Testis (tissue), 2 donors: ENCODE data around the gene AKNA.

Source experiments
- CTCF ChIP-seq, 3 experiments: fragments of 450-650 bp in 2 of 3; fragments of 200-600 bp in 1 of 3; sonication (generic) in 1 of 3; IDR thresholded peaks; one replicate each; pipeline ENCODE4 v1.5.1; 2016 to 2019; ENCODE audit warnings: antibody characterized with exemption in 3 of 3, mild to moderate bottlenecking in 2 of 3, moderate library complexity in 1 of 3
- POLR2A ChIP-seq: fragments of 450-650 bp; IDR thresholded peaks from one replicate; pipeline ENCODE4 v1.6.1; 2017; ENCODE audit warnings: antibody characterized with exemption, mild to moderate bottlenecking, moderate library complexity

GRCh38 chr9:114308361-114308950 lies 79.3 kb downstream of the AKNA start:
- TF ChIP-seq CTCF (IDR thresholded peaks at IDR 0.05) (no peak), POLR2A (no peak)
